Kidney epithelial cell (primary cell): ENCODE results near the gene MAFG. TPM values are rescaled to one million over a fixed set of nuclear protein-coding genes. Genes with fewer than 3 reads are reported as not detected.

Experiments
- DNase-seq: peaks from one replicate; pipeline ENCODE4 v3.0.0-alpha.2; 2010; ENCODE audit warnings: low read depth
- H3K27me3 ChIP-seq: 2 replicates; pipeline ENCODE4 v1.6.0; 2011; ENCODE audit warnings: low read length; ENCODE audit not compliant: control insufficient read depth, insufficient read depth
- H3K36me3 ChIP-seq: 2 replicates; pipeline ENCODE4 v1.5.1; 2011; ENCODE audit warnings: low read length; ENCODE audit not compliant: control insufficient read depth, insufficient read depth
- H3K4me3 ChIP-seq: 2 replicates; pipeline ENCODE4 v1.5.1; 2011; ENCODE audit warnings: low read depth, mild to moderate bottlenecking, control low read depth, low read length
- CTCF ChIP-seq: IDR thresholded peaks from 2 replicates; pipeline ENCODE4 v1.5.1; 2011; ENCODE audit warnings: mild to moderate bottlenecking, moderate library complexity, low read length, control low read depth, inconsistent platforms; ENCODE audit not compliant: insufficient read depth, poor library complexity, severe bottlenecking
- total RNA-seq: library from RNA; depleted of rRNA; stranded (reverse); fragments of >200 nt; gene quantifications from 2 replicates; pipeline ENCODE4 v1.2.3, GENCODE V29; 2015

Gene MAFG
- total RNA-seq, 1 donor from 2014 or later = 41.1 TPM

DNA sequence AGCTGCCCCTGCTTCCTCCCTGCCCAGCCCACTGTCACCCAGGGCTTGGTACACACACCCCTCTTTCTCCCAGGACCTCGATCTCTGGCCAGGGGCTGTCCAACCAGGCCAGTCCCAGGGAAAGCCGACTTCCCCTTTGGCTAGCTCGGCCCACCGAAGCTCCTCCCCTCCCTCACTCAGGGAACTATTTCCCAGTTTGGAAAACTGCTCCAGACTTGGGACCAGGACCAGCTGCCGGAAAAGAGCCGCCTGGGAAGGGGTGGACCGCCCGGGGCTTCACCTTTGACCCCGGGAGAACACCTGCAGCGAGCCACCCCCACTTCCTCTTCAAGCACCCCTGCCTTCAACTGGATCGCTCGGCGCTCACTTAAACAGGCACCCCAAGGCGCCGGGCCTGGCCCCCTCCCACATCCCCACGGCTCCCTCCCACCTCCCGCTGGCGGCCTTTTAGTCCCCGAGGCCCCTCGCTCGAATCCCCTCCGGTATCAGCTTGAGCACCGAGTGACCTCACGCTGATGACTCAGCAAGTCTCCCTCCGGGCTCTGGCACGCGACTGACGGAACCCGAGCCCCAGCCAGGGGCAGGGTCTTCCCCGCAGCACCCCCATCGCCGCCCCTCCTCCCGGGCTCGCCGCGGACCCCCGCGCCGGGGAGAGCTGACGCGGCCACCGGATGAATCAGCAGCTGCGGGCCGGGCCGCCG lies 934 bp downstream of the MAFG start:
- peaks cover 9% of the 10 kb centered on the region for H3K27me3 ChIP-seq
- peak; percentile 35 for DNase-seq
- no peak for TF ChIP-seq CTCF
- H3K36me3 ChIP-seq = no peaks in the 10 kb centered on the region
- peak overlapping the region; percentile 81 for H3K4me3 ChIP-seq

- no peak for DNase-seq
- TF ChIP-seq CTCF = no peak
- Histone ChIP-seq H3K36me3 (peaks cover 1% of the 10 kb centered on the region), H3K4me3 (peak overlapping the region; percentile 81), H3K27me3 (peaks cover 9% of the 10 kb centered on the region)
Measured at GRCh38 chr17:81925860-81926450, 1.6 kb downstream of the MAFG start.

DNA sequence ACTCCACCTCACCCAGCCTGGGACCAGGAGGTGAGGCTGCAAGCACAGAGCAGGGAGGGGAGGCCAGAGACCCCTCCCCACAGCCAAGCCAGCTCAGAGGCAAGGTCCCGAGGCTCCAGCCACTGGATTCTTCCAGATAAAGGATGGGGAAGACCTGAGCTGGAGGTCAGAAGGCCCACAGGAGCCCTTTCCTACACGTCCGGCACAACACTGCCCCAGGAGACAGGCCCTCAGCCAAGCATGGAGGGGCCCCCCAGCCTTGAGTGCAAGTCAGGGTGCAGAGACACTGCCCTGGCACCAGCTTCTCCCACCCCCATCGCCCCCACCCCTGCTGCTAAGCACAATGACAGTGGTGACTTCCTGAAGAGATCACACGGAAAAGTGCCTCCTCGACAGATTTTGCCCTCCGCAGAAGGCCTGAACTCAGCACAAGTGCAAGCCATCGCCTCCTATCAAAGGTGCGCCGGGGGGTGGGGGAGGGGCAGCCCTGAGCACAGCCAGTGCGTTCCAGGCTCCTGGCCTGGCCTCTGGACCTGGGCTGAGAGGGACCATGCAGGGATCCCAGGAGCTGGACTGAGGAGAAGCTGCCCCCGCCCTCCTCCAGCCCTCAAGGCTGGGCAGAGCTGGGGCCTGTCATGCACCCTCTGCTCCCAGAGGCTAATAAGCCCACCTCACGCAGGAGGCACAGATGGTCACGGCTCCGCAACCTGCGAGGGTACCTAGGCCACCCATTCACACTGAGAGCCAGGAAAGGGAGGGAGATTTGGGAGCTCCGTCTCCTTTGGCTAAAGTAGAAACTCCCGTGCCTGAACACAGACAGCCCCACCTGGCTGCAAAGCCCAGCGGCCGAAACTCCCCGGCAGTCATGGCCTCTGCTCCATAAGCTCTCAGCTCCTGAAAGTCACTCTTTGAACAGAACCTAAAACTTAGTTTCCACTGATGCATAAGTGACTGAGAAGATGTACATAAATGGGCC lies 2.7 kb downstream of the MAFG start:
- TF ChIP-seq CTCF = no peak
- Histone ChIP-seq H3K36me3 (peaks cover 1% of the 10 kb centered on the region), H3K27me3 (peaks cover 9% of the 10 kb centered on the region), H3K4me3 (no peak overlapping the region)
- DNase-seq = no peak

- TF ChIP-seq CTCF = no peak
Measured at GRCh38 chr17:81923302-81924260, 4.0 kb downstream of the MAFG start.

DNA sequence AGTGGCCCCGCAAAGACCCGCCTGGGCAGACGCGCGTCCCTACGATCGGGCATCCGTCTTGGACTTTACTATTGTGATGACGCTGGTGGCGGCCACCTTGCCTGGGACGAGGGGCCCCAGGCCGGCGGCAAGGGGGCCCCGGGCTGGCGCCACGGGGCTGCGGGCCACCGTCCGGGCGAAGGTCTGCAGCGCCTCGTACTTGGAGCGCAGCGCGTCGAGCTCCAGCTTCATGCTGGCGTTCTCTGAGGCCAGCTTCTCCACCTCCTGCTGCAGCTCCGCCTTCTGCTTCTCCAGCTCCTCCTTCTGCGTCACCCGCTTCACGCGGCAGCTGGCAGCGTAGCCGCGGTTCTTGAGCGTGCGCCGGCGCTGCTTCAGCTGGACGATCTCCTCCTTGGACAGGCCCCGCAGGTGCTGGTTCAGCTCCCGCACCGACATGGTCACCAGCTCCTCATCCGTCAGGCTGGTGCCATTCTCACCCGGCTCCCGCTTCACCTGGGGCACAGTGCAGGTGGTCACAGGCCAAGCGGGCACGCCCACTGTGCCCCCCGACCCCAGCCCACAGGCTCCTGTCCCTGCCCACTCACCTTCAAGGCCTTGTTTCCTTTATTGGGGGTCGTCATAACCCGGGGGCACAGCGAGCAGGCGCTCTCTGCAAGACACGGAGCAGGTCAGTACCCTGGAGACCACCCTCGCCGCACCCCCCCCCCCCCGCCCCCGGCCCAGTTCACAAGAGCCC lies 4.8 kb downstream of the MAFG start:
- no peak for TF ChIP-seq CTCF
- H3K27me3 ChIP-seq = no peaks in the 10 kb centered on the region

More at GRCh38 chr17:81923302-81924260, 4.0 kb downstream of the MAFG start:
- Histone ChIP-seq H3K4me3 (peak overlapping the region; percentile 15), H3K27me3 (peaks cover 5% of the 10 kb centered on the region), H3K36me3 (peaks cover 1% of the 10 kb centered on the region)
- DNase-seq = peak; percentile 23

More for the DNA sequence above, 4.8 kb downstream of the MAFG start:
- Histone ChIP-seq H3K4me3 (no peak overlapping the region), H3K36me3 (peaks cover 1% of the 10 kb centered on the region)
- no peak for DNase-seq
